Left lung (tissue), 10 donors: ENCODE data around the gene MICAL3. TPM values are rescaled to one million over a fixed set of nuclear protein-coding genes. Genes with fewer than 3 reads are reported as not detected.
A peak's percentile ranks its signal among the peaks of the same experiment; 100 is the strongest.

Source experiments
- ATAC-seq: fragments of 200-7000 bp; cut with Tn5 transposase; one replicate; pipeline ENCODE4 v1.9.1; 2020; ENCODE audit warnings: moderate library complexity
- DNase-seq, 4 donors: peaks; one replicate each; pipeline ENCODE4 v3.0.0-alpha.2; 2013 to 2020
- H3K27ac ChIP-seq, 2 donors: fragments of 200-600 bp; sonication (generic) in 1 of 2; one replicate each; pipeline versions ENCODE4 v1.5.0 to v1.8.0; 2020 to 2021
- H3K27me3 ChIP-seq, 2 donors: fragments of 200-600 bp; sonication (generic) in 1 of 2; one replicate each; pipeline versions ENCODE4 v1.5.0 to v1.8.0; 2020 to 2021
- H3K36me3 ChIP-seq, 2 donors: fragments of 200-600 bp; sonication (generic) in 1 of 2; one replicate each; pipeline versions ENCODE4 v1.5.0 to v1.8.0; 2020 to 2021
- H3K4me1 ChIP-seq, 2 donors: fragments of 200-600 bp; one replicate each; pipeline ENCODE4 v1.8.0; 2021
- H3K4me3 ChIP-seq, 2 donors: fragments of 200-600 bp; sonication (generic) in 1 of 2; one replicate each; pipeline versions ENCODE4 v1.5.0 to v1.8.0; 2020 to 2021; ENCODE audit warnings: mild to moderate bottlenecking in 1 of 2
- H3K9me3 ChIP-seq, 2 donors: fragments of 200-600 bp; sonication (generic) in 1 of 2; one replicate each; pipeline versions ENCODE4 v1.5.0 to v1.8.0; 2020 to 2021
- intact Hi-C, 2 donors: fragments of 100-400 bp; cut with DNase I; formaldehyde crosslinking; loops; one replicate each; pipeline versions ENCODE4 v1.11.2 to v1.14.2; 2022
- polyA plus RNA-seq, 6 donors: library from polyadenylated mRNA; unstranded; fragments of 120-200 nt; gene quantifications; one replicate each; pipeline ENCODE4 v1.2.1, GENCODE V29; 2013; ENCODE audit not compliant: insufficient read length in 6 of 6
- total RNA-seq, 2 donors: library from RNA; stranded (reverse); fragmentation: NEBNext Ultra II Directional; extraction: Animal tissue kit (Norgen Biotek cat#: 25700); gene quantifications; one replicate each; pipeline ENCODE4 v1.2.1, GENCODE V29; 2021
- TF ChIP-seq, protein P1 (sequence below), 2 donors: fragments of 200-600 bp; sonication (generic) in 1 of 2; IDR thresholded peaks; one replicate each; pipeline versions ENCODE4 v1.5.0 to v1.8.0; 2021; ENCODE audit warnings: antibody characterized with exemption in 2 of 2
- donor health status: DM: no; HTN: yes; CAD: no.
- donor health status: DM: no; HTN: no; CAD: no.

Gene MICAL3
- total and polyA plus RNA-seq, 8 donors: 24.9 to 64.8 (median 56.2) TPM

DNA sequence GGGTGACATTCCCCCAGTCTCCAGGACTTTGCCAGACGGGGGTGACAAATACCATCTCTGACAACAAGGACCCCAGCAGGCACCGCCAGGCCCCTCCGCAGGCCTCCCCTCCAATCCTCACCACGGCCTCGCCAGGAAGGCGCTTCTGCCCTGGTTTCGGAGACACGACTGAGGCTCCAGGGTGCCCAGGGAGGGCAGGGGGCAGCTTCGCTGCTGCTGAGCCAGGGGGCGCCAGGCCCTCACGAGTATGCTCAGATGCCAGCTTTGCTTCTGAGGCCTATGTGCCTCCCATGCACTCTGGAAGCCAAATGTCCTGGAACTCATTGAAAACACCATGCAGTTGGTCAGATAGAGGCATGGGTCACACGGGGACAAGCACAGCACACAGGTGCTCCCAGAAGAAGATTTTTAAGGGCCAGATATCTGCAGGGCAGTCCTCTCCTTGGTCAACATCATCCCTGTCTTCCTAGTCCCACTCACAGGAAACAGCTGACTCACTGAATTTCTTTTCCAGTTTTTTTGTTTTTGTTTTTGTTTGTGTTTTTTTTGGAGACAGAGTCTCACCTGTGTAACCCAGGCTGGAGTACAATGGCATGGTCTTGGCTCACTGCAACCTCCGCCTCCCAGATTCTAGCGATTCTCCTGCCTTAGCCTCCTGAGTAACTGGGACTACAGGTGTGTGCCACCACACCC is 270.0 kb downstream of the MICAL3 start:
- H3K36me3 ChIP-seq: peaks cover 0 to 8% of the 10 kb centered on the region in 2 donors
- no peaks in the 10 kb centered on the region for H3K9me3 ChIP-seq
- H3K27ac ChIP-seq: no peak overlapping the region
- intact Hi-C loops: no loop called here
- H3K27me3 ChIP-seq: no peaks in the 10 kb centered on the region
- peaks cover 0 to 1% of the 10 kb centered on the region in 2 donors for H3K4me1 ChIP-seq
- DNase-seq (no peak), ATAC-seq (peak; percentile 17)
- TF ChIP-seq, protein P1, sequence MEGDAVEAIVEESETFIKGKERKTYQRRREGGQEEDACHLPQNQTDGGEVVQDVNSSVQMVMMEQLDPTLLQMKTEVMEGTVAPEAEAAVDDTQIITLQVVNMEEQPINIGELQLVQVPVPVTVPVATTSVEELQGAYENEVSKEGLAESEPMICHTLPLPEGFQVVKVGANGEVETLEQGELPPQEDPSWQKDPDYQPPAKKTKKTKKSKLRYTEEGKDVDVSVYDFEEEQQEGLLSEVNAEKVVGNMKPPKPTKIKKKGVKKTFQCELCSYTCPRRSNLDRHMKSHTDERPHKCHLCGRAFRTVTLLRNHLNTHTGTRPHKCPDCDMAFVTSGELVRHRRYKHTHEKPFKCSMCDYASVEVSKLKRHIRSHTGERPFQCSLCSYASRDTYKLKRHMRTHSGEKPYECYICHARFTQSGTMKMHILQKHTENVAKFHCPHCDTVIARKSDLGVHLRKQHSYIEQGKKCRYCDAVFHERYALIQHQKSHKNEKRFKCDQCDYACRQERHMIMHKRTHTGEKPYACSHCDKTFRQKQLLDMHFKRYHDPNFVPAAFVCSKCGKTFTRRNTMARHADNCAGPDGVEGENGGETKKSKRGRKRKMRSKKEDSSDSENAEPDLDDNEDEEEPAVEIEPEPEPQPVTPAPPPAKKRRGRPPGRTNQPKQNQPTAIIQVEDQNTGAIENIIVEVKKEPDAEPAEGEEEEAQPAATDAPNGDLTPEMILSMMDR (IDR thresholded peaks at IDR 0.05): no peak
- H3K4me3 ChIP-seq: no peak overlapping the region

DNA sequence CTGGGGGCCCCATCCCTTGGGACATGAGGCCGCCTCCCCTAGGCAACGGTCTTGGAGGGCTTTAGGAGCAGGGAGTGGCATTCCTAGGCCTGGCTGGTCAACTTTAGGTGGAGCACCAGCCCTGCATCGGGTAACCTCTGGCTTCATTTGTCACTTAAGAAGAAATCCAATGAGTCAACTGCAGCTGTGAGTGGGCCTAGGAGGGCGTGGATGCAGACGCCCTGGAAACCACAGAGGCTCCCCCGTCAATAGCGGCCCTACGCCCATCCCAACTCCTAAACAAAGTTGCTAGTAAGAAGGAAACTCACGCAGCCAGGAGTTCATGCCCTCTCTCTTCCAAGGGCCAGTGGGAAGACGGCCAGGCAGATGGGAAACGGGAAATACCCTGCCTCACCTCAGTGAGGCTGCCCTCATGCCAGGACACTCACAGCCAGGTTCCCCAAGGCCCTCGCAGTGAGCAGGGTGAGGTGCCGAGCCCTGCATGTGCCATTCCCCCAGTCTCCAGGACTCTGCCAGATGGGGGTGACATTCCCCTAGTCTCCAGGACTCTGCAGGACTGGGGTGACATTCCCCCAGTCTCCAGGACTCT is 270.9 kb downstream of the MICAL3 start:
- no peaks in the 10 kb centered on the region for H3K9me3 ChIP-seq
- no peaks in the 10 kb centered on the region for H3K27me3 ChIP-seq
- DNase-seq (no peak), ATAC-seq (peak; percentile 53)
- H3K27ac ChIP-seq: no peak overlapping the region
- H3K4me3 ChIP-seq: no peak overlapping the region
- no peaks in the 10 kb centered on the region for H3K4me1 ChIP-seq
- H3K36me3 ChIP-seq: peaks cover 0 to 15% of the 10 kb centered on the region in 2 donors
- intact Hi-C loops: no loop called here
- TF ChIP-seq, protein P1 (IDR thresholded peaks at IDR 0.05): no peak

DNA sequence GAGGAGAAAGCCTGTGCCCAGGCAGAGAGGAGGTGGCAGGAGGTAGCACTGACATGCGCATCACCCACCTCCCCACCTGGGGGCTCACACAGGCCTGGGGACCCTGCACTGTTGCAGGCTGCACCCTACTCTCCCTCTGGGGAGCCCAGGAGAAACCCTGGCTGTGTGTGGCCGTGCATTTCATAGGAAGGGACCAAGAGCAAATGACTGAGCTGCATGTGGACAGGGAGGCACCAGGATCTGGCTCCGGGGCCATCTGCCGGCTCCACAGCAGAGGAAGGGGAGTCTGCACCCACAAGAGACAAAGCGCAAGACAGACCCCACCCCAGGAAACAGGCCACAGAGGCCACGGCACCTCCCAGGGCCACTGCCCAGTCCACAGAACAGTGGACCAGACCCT is 272.8 kb downstream of the MICAL3 start:
- Histone ChIP-seq H3K36me3 (peaks cover 0 to 21% of the 10 kb centered on the region in 2 donors), H3K9me3 (no peaks in the 10 kb centered on the region), H3K27me3 (no peaks in the 10 kb centered on the region), H3K4me3 (no peak overlapping the region), H3K4me1 (no peaks in the 10 kb centered on the region), H3K27ac (no peak overlapping the region)
- ATAC-seq (no peak), DNase-seq (no peak)
- intact Hi-C loops: no loop called here
- TF ChIP-seq, protein P1 (IDR thresholded peaks at IDR 0.05): no peak

DNA sequence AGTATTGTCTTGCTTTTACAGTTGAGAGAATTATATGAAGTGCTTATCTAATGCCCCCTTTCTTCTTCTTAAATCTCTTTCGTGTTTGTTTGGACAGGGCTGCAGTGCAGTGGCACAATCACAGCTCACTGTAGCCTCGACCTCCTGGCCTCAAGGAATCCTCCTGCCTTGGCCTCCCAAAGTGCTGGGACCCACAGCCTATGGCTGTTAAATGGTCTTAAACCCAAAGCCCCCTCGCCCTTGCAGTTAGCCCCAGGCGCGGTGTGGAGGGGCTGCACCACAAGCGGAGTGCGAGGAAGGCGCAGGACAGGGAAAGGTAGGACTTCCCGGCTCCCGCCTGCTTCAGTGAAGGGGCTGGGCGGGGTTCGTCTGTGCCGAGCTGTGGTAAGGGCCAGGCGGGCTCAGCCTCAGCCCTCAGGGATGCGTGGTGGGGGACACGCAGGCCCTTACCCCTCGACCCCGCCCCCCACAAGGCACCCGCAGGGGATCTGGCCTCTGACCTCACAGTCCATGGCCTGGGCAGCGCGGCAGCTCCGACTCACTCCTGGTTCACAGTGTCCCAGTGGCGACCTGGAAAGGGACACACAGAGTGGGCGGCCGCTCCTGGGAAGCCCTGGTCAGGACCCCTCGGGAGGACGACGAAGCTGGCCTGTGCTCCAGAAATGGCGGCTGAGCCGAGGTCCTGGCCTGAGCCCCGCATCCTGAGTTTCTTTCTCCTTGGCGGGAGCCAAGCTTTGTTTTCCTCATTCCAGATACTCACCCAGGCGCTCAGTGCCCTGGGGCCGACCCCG is 274.6 kb downstream of the MICAL3 start:
- intact Hi-C loops: no loop called here
- DNase-seq (no peak), ATAC-seq (no peak)
- no peaks in the 10 kb centered on the region for H3K9me3 ChIP-seq
- peaks cover 0 to 21% of the 10 kb centered on the region in 2 donors for H3K36me3 ChIP-seq
- H3K27me3 ChIP-seq: no peaks in the 10 kb centered on the region
- TF ChIP-seq, protein P1 (IDR thresholded peaks at IDR 0.05): no peak
- H3K4me3 ChIP-seq: no peak overlapping the region
- H3K27ac ChIP-seq: no peak overlapping the region
- no peaks in the 10 kb centered on the region for H3K4me1 ChIP-seq
